GM12864 (cell line): ENCODE data around the gene RHBDL3.

Experiments
- DNase-seq: peaks from one replicate; pipeline ENCODE4 v3.0.0-alpha.2; 2011; ENCODE audit warnings: low read depth
- H3K4me3 ChIP-seq: 2 replicates; pipeline ENCODE4 v1.5.1; 2011; ENCODE audit warnings: mild to moderate bottlenecking, low read depth, low read length, control low read depth
- CTCF ChIP-seq: IDR thresholded peaks from 2 replicates; pipeline ENCODE4 v1.5.1; 2011; ENCODE audit warnings: low read depth, mild to moderate bottlenecking, moderate library complexity, low read length, control low read depth, inconsistent platforms; ENCODE audit errors: missing control alignments

Gene RHBDL3

GRCh38 chr17:32266051-32266388 lies 388 bp downstream of the RHBDL3 start:
- no peak for TF ChIP-seq CTCF
- DNase-seq: no peak
- H3K4me3 ChIP-seq: peak overlapping the region; percentile 48

GRCh38 chr17:32266389-32267301 lies 1.0 kb downstream of the RHBDL3 start:
- peak overlapping the region; percentile 48 for H3K4me3 ChIP-seq
- DNase-seq: no peak
- no peak for TF ChIP-seq CTCF

- no peak for TF ChIP-seq CTCF
- no peak for DNase-seq
Measured at GRCh38 chr17:32267690-32268205, 2.1 kb downstream of the RHBDL3 start.

GRCh38 chr17:32268734-32269288 lies 3.2 kb downstream of the RHBDL3 start:
- no peak for TF ChIP-seq CTCF
- DNase-seq: no peak
- no peak overlapping the region for H3K4me3 ChIP-seq

More at GRCh38 chr17:32267690-32268205, 2.1 kb downstream of the RHBDL3 start:
- no peak overlapping the region for H3K4me3 ChIP-seq

GRCh38 chr17:32269377-32269776 lies 3.7 kb downstream of the RHBDL3 start:
- H3K4me3 ChIP-seq: no peak overlapping the region
- no peak for DNase-seq
- no peak for TF ChIP-seq CTCF

GRCh38 chr17:32271844-32272243 lies 6.2 kb downstream of the RHBDL3 start:
- no peak for DNase-seq
- TF ChIP-seq CTCF: no peak
- no peak overlapping the region for H3K4me3 ChIP-seq
